K562 (cell line): ENCODE results near the gene RBM26. TPM values are rescaled to one million over a fixed set of nuclear protein-coding genes. Genes with fewer than 3 reads are reported as not detected.

ENCODE experiments used
- ATAC-seq: fragments of 200-7000 bp; cut with Tn5 transposase; 3 replicates; pipeline ENCODE4 v1.9.1; 2020; ENCODE audit warnings: moderate library complexity
- BruUV-seq: library from RNA; stranded (reverse); fragments of 400-500 nt; replicated peaks from 2 replicates; lab custom pipeline; 2021; lab: Mats Ljungman, UMichigan
- CTCF ChIA-PET: fragments of 300-600 bp; formaldehyde crosslinking; extraction: SDS; loops from one replicate; lab custom pipeline; 2021; ENCODE audit warnings: low intra/inter-chr PET ratio; lab: Yijun Ruan, JAX
- POLR2A ChIA-PET: fragments of 300-600, 350-650 bp; sonication (Branson Sonifier 250); formaldehyde crosslinking; extraction: SDS; loops from one replicate; lab custom pipeline; 2021; ENCODE audit warnings: antibody characterized with exemption, inconsistent platforms; lab: Yijun Ruan, JAX
- DNase-seq, 4 experiments: peaks; one replicate each; pipeline versions ENCODE4 v3.0.0 to v3.0.0-alpha.2; 2011 to 2018; ENCODE audit warnings: low spot score in 3 of 4, mixed read lengths in 3 of 4; ENCODE audit errors: extremely low read depth in 1 of 4
- FAIRE-seq: peaks from 2 replicates; lab custom pipeline; 2011; peaks lifted over from hg19 to GRCh38; lab: Jason Lieb, UNC
- H2AFZ ChIP-seq: 2 replicates; pipeline ENCODE4 v1.6.0; 2011; ENCODE audit warnings: low read depth, low read length, control low read depth, inconsistent platforms
- H3K27ac ChIP-seq: fragments of 200-600 bp; 3 replicates; pipeline ENCODE4 v1.8.0; 2011; ENCODE audit warnings: low read depth, mild to moderate bottlenecking, control low read depth, inconsistent platforms, low read length, moderate library complexity, mixed read lengths; ENCODE audit errors: extremely low read depth
- H3K27me3 ChIP-seq, 2 experiments: fragments of 300-600 bp in 1 of 2; 2 replicates in 1 of 2; 3 replicates in 1 of 2; pipeline versions ENCODE4 v1.6.0 to v1.8.0; 2011; ENCODE audit warnings: inconsistent platforms in 2 of 2, low read length in 2 of 2, mild to moderate bottlenecking in 1 of 2, mixed read lengths in 1 of 2, moderate library complexity in 1 of 2; ENCODE audit not compliant: control insufficient read depth in 2 of 2, insufficient read depth in 2 of 2
- H3K36me3 ChIP-seq: fragments of 300-600 bp; 3 replicates; pipeline ENCODE4 v1.8.0; 2011; ENCODE audit warnings: mild to moderate bottlenecking, low read length, inconsistent platforms; ENCODE audit not compliant: control insufficient read depth, insufficient read depth
- H3K4me1 ChIP-seq, 2 experiments: fragments of 200-600 bp in 1 of 2; replicated peaks in 1 of 2; 2 replicates in 1 of 2; 3 replicates in 1 of 2; pipeline versions ENCODE4 v1.5.1 to v1.8.0; 2011; ENCODE audit warnings: inconsistent platforms in 2 of 2, low read length in 2 of 2, mild to moderate bottlenecking in 1 of 2, mixed read lengths in 1 of 2, moderate library complexity in 1 of 2; ENCODE audit not compliant: control insufficient read depth in 2 of 2, insufficient read depth in 2 of 2
- H3K4me2 ChIP-seq: 2 replicates; pipeline ENCODE4 v1.6.1; 2011; ENCODE audit warnings: low read length, control low read depth, inconsistent platforms, mixed read lengths; ENCODE audit not compliant: insufficient read depth
- H3K4me3 ChIP-seq: fragments of 200-600 bp; sonication (generic), shearing (Covaris generic); 2 replicates; pipeline ENCODE4 v1.5.1; 2016; ENCODE audit warnings: control low read depth, inconsistent platforms
- H3K79me2 ChIP-seq: fragments of 200-600 bp; 3 replicates; pipeline ENCODE4 v1.8.0; 2011; ENCODE audit warnings: low read length, inconsistent platforms; ENCODE audit not compliant: control insufficient read depth, insufficient read depth
- H3K9ac ChIP-seq, 2 experiments: 2 replicates each; pipeline versions ENCODE4 v1.6.0 to v1.6.1; 2011; ENCODE audit warnings: low read depth in 2 of 2, low read length in 2 of 2, control low read depth in 1 of 2, inconsistent platforms in 1 of 2, mild to moderate bottlenecking in 1 of 2, mixed read lengths in 1 of 2; ENCODE audit not compliant: insufficient read depth in 1 of 2
- H3K9me1 ChIP-seq: one replicate; pipeline ENCODE4 v1.6.0; 2011; ENCODE audit warnings: inconsistent platforms, mild to moderate bottlenecking, low read length, moderate library complexity; ENCODE audit not compliant: control insufficient read depth, insufficient read depth
- H3K9me3 ChIP-seq: replicated peaks from 2 replicates; pipeline ENCODE4 v1.5.1; 2011; ENCODE audit warnings: low read depth, low read length, inconsistent platforms; ENCODE audit not compliant: control insufficient read depth, insufficient read depth
- H4K20me1 ChIP-seq: replicated peaks from 2 replicates; pipeline ENCODE4 v1.6.1; 2011; ENCODE audit warnings: low read length, inconsistent platforms, mixed read lengths; ENCODE audit not compliant: control insufficient read depth, insufficient read depth
- LCOR ChIP-seq: sonication (generic); formaldehyde crosslinking; IDR thresholded peaks from 2 replicates; pipeline ENCODE4 v1.8.0; 2022; ENCODE audit warnings: mild to moderate bottlenecking, missing genetic modification reagents
- PCBP1 ChIP-seq: fragments of 200-400 bp; formaldehyde crosslinking; IDR thresholded peaks from 2 replicates; pipeline ENCODE4 v1.6.1; 2018; ENCODE audit warnings: mild to moderate bottlenecking, low read depth, low read length; ENCODE audit not compliant: poor library complexity, severe bottlenecking
- RUNX1 ChIP-seq: sonication (generic); IDR thresholded peaks from 2 replicates; pipeline ENCODE4 v1.6.1; 2016; ENCODE audit warnings: antibody characterized with exemption, low read depth
- SRSF7 ChIP-seq: fragments of 200-400 bp; formaldehyde crosslinking; optimal IDR thresholded peaks from 2 replicates; pipeline ENCODE3; 2017; ENCODE audit warnings: mild to moderate bottlenecking, low read depth, low read length
- TAF9B ChIP-seq: fragments of 450-650 bp; IDR thresholded peaks from 2 replicates; pipeline ENCODE4 v1.6.1; 2018; ENCODE audit warnings: mild to moderate bottlenecking; ENCODE audit not compliant: partially characterized antibody
- ZNF444 ChIP-seq: fragments of 250-450 bp; sonication (Bioruptor Pico); IDR thresholded peaks from 2 replicates; pipeline ENCODE4 v1.4.0; 2020; ENCODE audit warnings: mild to moderate bottlenecking, moderate library complexity
- ZNF644 ChIP-seq: fragments of 200-800 bp; sonication (Bioruptor generic); IDR thresholded peaks from 2 replicates; pipeline ENCODE4 v1.6.1; 2016; ENCODE audit warnings: low read depth, missing genetic modification characterization, missing compliant biosample characterization
- WGBS: fragments of 100-300 bp; shearing (Covaris generic); methylation state at CpG from one replicate; pipeline ENCODE4 v1.1.6; 2016; ENCODE audit warnings: low coverage, mixed read lengths; ENCODE audit not compliant: insufficient coverage; ENCODE audit errors: missing lambda C conversion rate; 5-methylcytosine and 5-hydroxymethylcytosine counted together
- in situ Hi-C: fragments of 300-500 bp; cut with MboI; formaldehyde crosslinking; loops from 4 replicates; pipeline ENCODE4 v1.15.0; 2018; ENCODE audit warnings: inconsistent platforms, mixed read lengths
- intact Hi-C: fragments of 100-400 bp; cut with micrococcal nuclease; formaldehyde crosslinking; loops from 2 replicates; pipeline ENCODE4 v1.14.2; 2022
- polyA plus RNA-seq, 8 experiments: library from polyadenylated mRNA; depleted of rRNA in 4 of 8; stranded (reverse) in 5 of 8; unstranded in 3 of 8; fragments of >200 nt; fragmentation: Nextera tagmentation in 2 of 8; fragmentation: Illumina TruSeq in 1 of 8; extraction: Ambion mirVana in 2 of 8; extraction: Trizol in 1 of 8; gene quantifications; 2 replicates each; pipeline versions ENCODE4 v1.2.1 to v1.2.3, GENCODE V29; 2011 to 2014; ENCODE audit warnings: inconsistent platforms in 1 of 8, missing spikeins in 1 of 8
- total RNA-seq, 7 experiments: library from RNA; depleted of rRNA in 6 of 7; stranded (reverse); fragments of >200 nt in 6 of 7; fragmentation: Illumina TruSeq in 2 of 7; extraction: Trizol in 2 of 7; gene quantifications; 2 replicates each; pipeline versions ENCODE4 v1.2.1 to v1.2.3, GENCODE V29; 2011 to 2021; ENCODE audit warnings: low replicate concordance in 1 of 7
- TF ChIP-seq, protein P1 (sequence below): sonication (generic); formaldehyde crosslinking; IDR thresholded peaks from 2 replicates; pipeline ENCODE4 v1.8.0; 2022; ENCODE audit warnings: mild to moderate bottlenecking, missing genetic modification reagents
- TF ChIP-seq, protein P2 (sequence below): fragments of 200-600 bp; sonication (generic); IDR thresholded peaks from one replicate; pipeline ENCODE4 v1.6.1; 2012; ENCODE audit warnings: mild to moderate bottlenecking, low read depth, low read length, inconsistent platforms
- TF ChIP-seq, protein P3 (sequence below), 2 experiments: IDR thresholded peaks; 2 replicates each; pipeline ENCODE4 v1.6.1; 2011; ENCODE audit warnings: borderline replicate concordance in 1 of 2, control low read depth in 1 of 2, low read depth in 1 of 2, low read length in 1 of 2, mild to moderate bottlenecking in 1 of 2, mixed read lengths in 1 of 2, moderate library complexity in 1 of 2; ENCODE audit not compliant: insufficient read depth in 1 of 2, insufficient read length in 1 of 2, poor library complexity in 1 of 2, severe bottlenecking in 1 of 2; ENCODE audit errors: extremely low read depth in 1 of 2

The RBM26 gene
- total and polyA plus RNA-seq, 9 of the 15 experiments (the other 6 are each of a cell fraction or from before 2014, with no cell fraction given) = 10.0 to 42.4 (median 26.4) TPM

DNA sequence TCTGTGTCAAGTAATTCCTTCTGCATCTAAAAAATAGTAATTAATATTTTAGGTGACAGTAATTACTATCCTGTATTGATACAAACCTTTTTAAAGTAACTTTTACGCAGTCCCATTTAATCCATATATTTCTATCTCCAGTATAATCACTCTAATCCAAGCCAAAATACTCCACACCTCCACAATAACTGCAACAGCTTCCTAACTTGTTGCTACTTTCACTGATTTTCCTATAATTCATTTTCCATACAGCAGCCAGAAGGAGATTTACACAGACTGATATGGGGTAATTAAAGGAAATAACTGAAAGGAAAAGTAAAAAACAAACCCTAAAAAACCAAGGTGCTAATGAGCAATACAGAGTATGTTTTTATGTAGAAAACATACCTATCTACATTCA lies 64.9 kb downstream of the RBM26 start:
- Histone ChIP-seq H3K4me3 (no peak overlapping the region), H3K9ac (no peak overlapping the region), H4K20me1 (no peaks in the 10 kb centered on the region), H3K27ac (no peak overlapping the region), H3K4me1 (no peaks in the 10 kb centered on the region), H2AFZ (no peak overlapping the region), H3K9me1 (no peaks in the 10 kb centered on the region), H3K27me3 (no peaks in the 10 kb centered on the region), H3K4me2 (no peak overlapping the region), H3K79me2 (no peaks in the 10 kb centered on the region), H3K36me3 (peaks cover 92% of the 10 kb centered on the region), H3K9me3 (no peaks in the 10 kb centered on the region)
- DNase-seq (no peak), ATAC-seq (no peak), FAIRE-seq (no peak)
- intact Hi-C loops (no loop called here), in situ Hi-C loops (no loop called here)
- WGBS = 100% methylated on average over 1 of the region's 1 CpG
- CTCF ChIA-PET = no interaction called here
- BruUV-seq = no TSS peak
- POLR2A ChIA-PET = no interaction called here
- TF ChIP-seq, protein P1, sequence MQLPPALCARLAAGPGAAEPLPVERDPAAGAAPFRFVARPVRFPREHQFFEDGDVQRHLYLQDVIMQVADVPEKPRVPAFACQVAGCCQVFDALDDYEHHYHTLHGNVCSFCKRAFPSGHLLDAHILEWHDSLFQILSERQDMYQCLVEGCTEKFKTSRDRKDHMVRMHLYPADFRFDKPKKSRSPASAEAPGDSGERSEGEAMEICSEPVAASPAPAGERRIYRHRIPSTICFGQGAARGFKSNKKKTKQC (CRISPR knock-in tag) = no peak
- TF ChIP-seq LCOR (CRISPR knock-in tag) (no peak), ZNF444 (no peak), PCBP1 (no peak), RUNX1 (no peak), TAF9B (no peak), ZNF644 (no peak), SRSF7 (no peak)
- TF ChIP-seq, protein P2, sequence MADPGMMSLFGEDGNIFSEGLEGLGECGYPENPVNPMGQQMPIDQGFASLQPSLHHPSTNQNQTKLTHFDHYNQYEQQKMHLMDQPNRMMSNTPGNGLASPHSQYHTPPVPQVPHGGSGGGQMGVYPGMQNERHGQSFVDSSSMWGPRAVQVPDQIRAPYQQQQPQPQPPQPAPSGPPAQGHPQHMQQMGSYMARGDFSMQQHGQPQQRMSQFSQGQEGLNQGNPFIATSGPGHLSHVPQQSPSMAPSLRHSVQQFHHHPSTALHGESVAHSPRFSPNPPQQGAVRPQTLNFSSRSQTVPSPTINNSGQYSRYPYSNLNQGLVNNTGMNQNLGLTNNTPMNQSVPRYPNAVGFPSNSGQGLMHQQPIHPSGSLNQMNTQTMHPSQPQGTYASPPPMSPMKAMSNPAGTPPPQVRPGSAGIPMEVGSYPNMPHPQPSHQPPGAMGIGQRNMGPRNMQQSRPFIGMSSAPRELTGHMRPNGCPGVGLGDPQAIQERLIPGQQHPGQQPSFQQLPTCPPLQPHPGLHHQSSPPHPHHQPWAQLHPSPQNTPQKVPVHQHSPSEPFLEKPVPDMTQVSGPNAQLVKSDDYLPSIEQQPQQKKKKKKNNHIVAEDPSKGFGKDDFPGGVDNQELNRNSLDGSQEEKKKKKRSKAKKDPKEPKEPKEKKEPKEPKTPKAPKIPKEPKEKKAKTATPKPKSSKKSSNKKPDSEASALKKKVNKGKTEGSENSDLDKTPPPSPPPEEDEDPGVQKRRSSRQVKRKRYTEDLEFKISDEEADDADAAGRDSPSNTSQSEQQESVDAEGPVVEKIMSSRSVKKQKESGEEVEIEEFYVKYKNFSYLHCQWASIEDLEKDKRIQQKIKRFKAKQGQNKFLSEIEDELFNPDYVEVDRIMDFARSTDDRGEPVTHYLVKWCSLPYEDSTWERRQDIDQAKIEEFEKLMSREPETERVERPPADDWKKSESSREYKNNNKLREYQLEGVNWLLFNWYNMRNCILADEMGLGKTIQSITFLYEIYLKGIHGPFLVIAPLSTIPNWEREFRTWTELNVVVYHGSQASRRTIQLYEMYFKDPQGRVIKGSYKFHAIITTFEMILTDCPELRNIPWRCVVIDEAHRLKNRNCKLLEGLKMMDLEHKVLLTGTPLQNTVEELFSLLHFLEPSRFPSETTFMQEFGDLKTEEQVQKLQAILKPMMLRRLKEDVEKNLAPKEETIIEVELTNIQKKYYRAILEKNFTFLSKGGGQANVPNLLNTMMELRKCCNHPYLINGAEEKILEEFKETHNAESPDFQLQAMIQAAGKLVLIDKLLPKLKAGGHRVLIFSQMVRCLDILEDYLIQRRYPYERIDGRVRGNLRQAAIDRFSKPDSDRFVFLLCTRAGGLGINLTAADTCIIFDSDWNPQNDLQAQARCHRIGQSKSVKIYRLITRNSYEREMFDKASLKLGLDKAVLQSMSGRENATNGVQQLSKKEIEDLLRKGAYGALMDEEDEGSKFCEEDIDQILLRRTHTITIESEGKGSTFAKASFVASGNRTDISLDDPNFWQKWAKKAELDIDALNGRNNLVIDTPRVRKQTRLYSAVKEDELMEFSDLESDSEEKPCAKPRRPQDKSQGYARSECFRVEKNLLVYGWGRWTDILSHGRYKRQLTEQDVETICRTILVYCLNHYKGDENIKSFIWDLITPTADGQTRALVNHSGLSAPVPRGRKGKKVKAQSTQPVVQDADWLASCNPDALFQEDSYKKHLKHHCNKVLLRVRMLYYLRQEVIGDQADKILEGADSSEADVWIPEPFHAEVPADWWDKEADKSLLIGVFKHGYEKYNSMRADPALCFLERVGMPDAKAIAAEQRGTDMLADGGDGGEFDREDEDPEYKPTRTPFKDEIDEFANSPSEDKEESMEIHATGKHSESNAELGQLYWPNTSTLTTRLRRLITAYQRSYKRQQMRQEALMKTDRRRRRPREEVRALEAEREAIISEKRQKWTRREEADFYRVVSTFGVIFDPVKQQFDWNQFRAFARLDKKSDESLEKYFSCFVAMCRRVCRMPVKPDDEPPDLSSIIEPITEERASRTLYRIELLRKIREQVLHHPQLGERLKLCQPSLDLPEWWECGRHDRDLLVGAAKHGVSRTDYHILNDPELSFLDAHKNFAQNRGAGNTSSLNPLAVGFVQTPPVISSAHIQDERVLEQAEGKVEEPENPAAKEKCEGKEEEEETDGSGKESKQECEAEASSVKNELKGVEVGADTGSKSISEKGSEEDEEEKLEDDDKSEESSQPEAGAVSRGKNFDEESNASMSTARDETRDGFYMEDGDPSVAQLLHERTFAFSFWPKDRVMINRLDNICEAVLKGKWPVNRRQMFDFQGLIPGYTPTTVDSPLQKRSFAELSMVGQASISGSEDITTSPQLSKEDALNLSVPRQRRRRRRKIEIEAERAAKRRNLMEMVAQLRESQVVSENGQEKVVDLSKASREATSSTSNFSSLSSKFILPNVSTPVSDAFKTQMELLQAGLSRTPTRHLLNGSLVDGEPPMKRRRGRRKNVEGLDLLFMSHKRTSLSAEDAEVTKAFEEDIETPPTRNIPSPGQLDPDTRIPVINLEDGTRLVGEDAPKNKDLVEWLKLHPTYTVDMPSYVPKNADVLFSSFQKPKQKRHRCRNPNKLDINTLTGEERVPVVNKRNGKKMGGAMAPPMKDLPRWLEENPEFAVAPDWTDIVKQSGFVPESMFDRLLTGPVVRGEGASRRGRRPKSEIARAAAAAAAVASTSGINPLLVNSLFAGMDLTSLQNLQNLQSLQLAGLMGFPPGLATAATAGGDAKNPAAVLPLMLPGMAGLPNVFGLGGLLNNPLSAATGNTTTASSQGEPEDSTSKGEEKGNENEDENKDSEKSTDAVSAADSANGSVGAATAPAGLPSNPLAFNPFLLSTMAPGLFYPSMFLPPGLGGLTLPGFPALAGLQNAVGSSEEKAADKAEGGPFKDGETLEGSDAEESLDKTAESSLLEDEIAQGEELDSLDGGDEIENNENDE = no peak
- TF ChIP-seq, protein P3, sequence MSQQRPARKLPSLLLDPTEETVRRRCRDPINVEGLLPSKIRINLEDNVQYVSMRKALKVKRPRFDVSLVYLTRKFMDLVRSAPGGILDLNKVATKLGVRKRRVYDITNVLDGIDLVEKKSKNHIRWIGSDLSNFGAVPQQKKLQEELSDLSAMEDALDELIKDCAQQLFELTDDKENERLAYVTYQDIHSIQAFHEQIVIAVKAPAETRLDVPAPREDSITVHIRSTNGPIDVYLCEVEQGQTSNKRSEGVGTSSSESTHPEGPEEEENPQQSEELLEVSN (IDR thresholded peaks at IDR 0.05; ENCODE audit: borderline replicate concordance in 1 of 2, extremely low read depth in 1 of 2, insufficient read depth in 1 of 2, insufficient read length in 1 of 2, low read depth in 1 of 2, low read length in 1 of 2, poor library complexity in 1 of 2, severe bottlenecking in 1 of 2) = no peak
